Astrocyte (in vitro differentiated cells and primary cell): Measurements from ENCODE around the gene ATXN10. TPM values are rescaled to one million over a fixed set of nuclear protein-coding genes. Genes with fewer than 3 reads are reported as not detected.

Source experiments
- DNase-seq: peaks from one replicate; pipeline ENCODE4 v3.0.0-alpha.2; 2010; ENCODE audit warnings: low read depth
- FAIRE-seq: peaks from 2 replicates; lab custom pipeline; 2011; peaks lifted over from hg19 to GRCh38; lab: Jason Lieb, UNC
- H2AFZ ChIP-seq: 2 replicates; pipeline ENCODE4 v1.6.0; 2012; ENCODE audit warnings: low read depth, low read length, inconsistent platforms
- H3K27ac ChIP-seq: 2 replicates; pipeline ENCODE4 v1.5.1; 2011; ENCODE audit warnings: low read depth, low read length, inconsistent platforms
- H3K27me3 ChIP-seq: 2 replicates; pipeline ENCODE4 v1.6.0; 2011; ENCODE audit warnings: low read length, inconsistent platforms; ENCODE audit not compliant: insufficient read depth
- H3K36me3 ChIP-seq: 2 replicates; pipeline ENCODE4 v1.5.1; 2011; ENCODE audit warnings: low read length, inconsistent platforms; ENCODE audit not compliant: insufficient read depth
- H3K4me1 ChIP-seq: 2 replicates; pipeline ENCODE4 v1.5.1; 2011; ENCODE audit warnings: low read length, inconsistent platforms; ENCODE audit not compliant: insufficient read depth
- H3K4me2 ChIP-seq: 2 replicates; pipeline ENCODE4 v1.6.0; 2012; ENCODE audit warnings: low read length, inconsistent platforms
- H3K4me3 ChIP-seq: 2 replicates; pipeline ENCODE4 v1.5.1; 2011; ENCODE audit warnings: low read depth, mild to moderate bottlenecking, low read length, inconsistent platforms; ENCODE audit not compliant: insufficient read depth
- H3K79me2 ChIP-seq: 2 replicates; pipeline ENCODE4 v1.6.0; 2012; ENCODE audit warnings: mild to moderate bottlenecking, low read length, inconsistent platforms; ENCODE audit not compliant: insufficient read depth
- H3K9ac ChIP-seq: 2 replicates; pipeline ENCODE4 v1.6.0; 2012; ENCODE audit warnings: mild to moderate bottlenecking, low read length, inconsistent platforms
- H3K9me3 ChIP-seq: 2 replicates; pipeline ENCODE4 v1.5.1; 2012; ENCODE audit warnings: low read depth, mild to moderate bottlenecking, low read length, inconsistent platforms; ENCODE audit not compliant: insufficient read depth
- H4K20me1 ChIP-seq: 2 replicates; pipeline ENCODE4 v1.6.0; 2012; ENCODE audit warnings: low read length, inconsistent platforms; ENCODE audit not compliant: insufficient read depth
- H3K27ac Mint-ChIP-seq: one replicate; pipeline ENCODE4 v1.8.0; 2021; ENCODE audit warnings: mild to moderate bottlenecking, mixed read lengths; ENCODE audit not compliant: unreplicated experiment
- H3K27me3 Mint-ChIP-seq: one replicate; pipeline ENCODE4 v1.8.0; 2021; ENCODE audit warnings: low read depth, mixed read lengths; ENCODE audit not compliant: unreplicated experiment
- H3K36me3 Mint-ChIP-seq: one replicate; pipeline ENCODE4 v1.8.0; 2021; ENCODE audit warnings: low read depth, mixed read lengths; ENCODE audit not compliant: unreplicated experiment
- H3K4me1 Mint-ChIP-seq: one replicate; pipeline ENCODE4 v1.8.0; 2021; ENCODE audit warnings: low read depth, mixed read lengths; ENCODE audit not compliant: unreplicated experiment
- H3K4me3 Mint-ChIP-seq: one replicate; pipeline ENCODE4 v1.8.0; 2021; ENCODE audit warnings: mild to moderate bottlenecking, moderate library complexity, mixed read lengths; ENCODE audit not compliant: unreplicated experiment
- H3K9me3 Mint-ChIP-seq: one replicate; pipeline ENCODE4 v1.8.0; 2021; ENCODE audit warnings: mild to moderate bottlenecking, mixed read lengths; ENCODE audit not compliant: unreplicated experiment
- EZH2 ChIP-seq: IDR thresholded peaks from 2 replicates; pipeline ENCODE4 v1.6.1; 2012; ENCODE audit warnings: mild to moderate bottlenecking, low read length, inconsistent platforms; ENCODE audit not compliant: insufficient read depth
- total RNA-seq: library from RNA; stranded (reverse); gene quantifications from 2 replicates; pipeline ENCODE4 v1.2.1, GENCODE V29; 2021
- TF ChIP-seq, protein P1 (sequence below): IDR thresholded peaks from 2 replicates; pipeline ENCODE4 v1.5.1; 2011; ENCODE audit warnings: low read depth, mild to moderate bottlenecking, inconsistent platforms, low read length, moderate library complexity; ENCODE audit not compliant: insufficient read depth

The ATXN10 gene
- total RNA-seq, 1 donor from 2014 or later: 195 TPM

DNA sequence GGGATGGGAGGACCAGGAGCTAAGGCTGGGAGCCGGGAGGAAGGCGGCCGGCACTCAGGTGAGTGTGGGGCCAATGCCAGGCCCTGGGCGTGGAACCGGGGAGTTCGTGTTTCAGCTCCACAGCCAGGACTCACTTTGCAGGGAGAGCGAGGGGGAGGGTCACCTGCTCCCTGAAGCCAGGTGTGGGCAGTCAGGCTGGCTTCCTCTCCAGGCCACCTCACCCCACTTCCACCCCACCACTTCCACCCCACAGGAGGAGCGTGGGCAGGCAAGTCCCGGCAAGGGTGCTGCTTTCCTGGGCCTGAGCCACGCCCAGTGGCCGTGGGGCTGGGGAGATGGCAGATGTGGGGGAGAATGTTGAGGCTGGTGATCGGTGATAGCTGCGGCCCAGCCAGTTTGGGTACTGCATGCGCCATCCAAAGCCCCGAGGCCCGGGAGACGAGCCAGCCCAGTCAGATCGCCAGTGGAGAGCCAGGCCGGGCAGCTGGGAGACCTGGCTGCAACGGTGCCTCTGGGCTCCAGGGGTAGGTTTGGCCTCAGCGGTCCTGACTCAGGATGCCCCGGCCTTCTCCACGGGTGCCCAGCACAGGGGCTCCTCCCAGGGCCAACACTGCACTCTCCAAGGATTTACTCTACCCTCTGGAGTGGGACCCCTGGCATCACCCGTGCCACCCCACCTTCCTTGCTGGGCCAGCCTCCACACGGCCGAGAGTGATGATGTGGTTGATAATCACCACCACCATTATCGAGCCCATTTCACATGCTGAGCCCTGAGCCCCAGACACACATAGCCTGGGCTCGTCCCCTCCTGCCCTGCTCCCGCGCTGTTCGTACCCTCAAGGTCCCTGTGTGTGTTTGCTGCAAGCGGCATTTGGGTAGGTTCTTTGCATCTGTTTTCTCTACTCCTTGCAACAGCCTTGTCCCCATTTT is 211.5 kb downstream of the ATXN10 start:
- TF ChIP-seq, protein P1, sequence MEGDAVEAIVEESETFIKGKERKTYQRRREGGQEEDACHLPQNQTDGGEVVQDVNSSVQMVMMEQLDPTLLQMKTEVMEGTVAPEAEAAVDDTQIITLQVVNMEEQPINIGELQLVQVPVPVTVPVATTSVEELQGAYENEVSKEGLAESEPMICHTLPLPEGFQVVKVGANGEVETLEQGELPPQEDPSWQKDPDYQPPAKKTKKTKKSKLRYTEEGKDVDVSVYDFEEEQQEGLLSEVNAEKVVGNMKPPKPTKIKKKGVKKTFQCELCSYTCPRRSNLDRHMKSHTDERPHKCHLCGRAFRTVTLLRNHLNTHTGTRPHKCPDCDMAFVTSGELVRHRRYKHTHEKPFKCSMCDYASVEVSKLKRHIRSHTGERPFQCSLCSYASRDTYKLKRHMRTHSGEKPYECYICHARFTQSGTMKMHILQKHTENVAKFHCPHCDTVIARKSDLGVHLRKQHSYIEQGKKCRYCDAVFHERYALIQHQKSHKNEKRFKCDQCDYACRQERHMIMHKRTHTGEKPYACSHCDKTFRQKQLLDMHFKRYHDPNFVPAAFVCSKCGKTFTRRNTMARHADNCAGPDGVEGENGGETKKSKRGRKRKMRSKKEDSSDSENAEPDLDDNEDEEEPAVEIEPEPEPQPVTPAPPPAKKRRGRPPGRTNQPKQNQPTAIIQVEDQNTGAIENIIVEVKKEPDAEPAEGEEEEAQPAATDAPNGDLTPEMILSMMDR: no peak
- no peak for TF ChIP-seq EZH2
- peaks cover 12% of the 10 kb centered on the region for H3K4me1 ChIP-seq
- H3K4me3 Mint-ChIP-seq: no peak overlapping the region
- H3K9ac ChIP-seq: no peak overlapping the region
- no peaks in the 10 kb centered on the region for H3K36me3 Mint-ChIP-seq
- H3K4me3 ChIP-seq: no peak overlapping the region
- peaks cover 32% of the 10 kb centered on the region for H3K27me3 ChIP-seq
- no peak overlapping the region for H2AFZ ChIP-seq
- H3K4me2 ChIP-seq: no peak overlapping the region
- H4K20me1 ChIP-seq: peaks cover 3% of the 10 kb centered on the region
- H3K27me3 Mint-ChIP-seq: peaks cover 52% of the 10 kb centered on the region
- no peak overlapping the region for H3K27ac Mint-ChIP-seq
- no peaks in the 10 kb centered on the region for H3K9me3 ChIP-seq
- H3K9me3 Mint-ChIP-seq: no peaks in the 10 kb centered on the region
- DNase-seq (no peak), FAIRE-seq (no peak)
- H3K79me2 ChIP-seq: no peaks in the 10 kb centered on the region
- no peak overlapping the region for H3K27ac ChIP-seq
- no peaks in the 10 kb centered on the region for H3K36me3 ChIP-seq
- no peaks in the 10 kb centered on the region for H3K4me1 Mint-ChIP-seq

DNA sequence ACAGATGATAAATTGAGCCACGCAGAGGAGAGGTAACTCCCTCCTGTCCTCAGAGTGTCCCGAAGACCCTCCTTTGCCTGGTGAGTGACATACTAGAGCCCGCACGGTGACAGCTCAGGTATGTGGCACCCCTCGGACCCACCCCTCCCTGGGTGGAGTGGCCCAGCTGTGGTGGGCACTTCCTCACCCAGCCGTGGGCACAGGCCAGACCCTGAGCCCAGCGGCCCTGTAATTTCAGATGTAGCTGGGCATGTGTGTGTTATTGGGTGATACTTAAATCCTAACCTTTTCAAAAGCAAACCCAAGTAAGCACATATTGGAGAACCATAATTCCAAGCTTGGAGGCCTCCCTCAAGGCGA is 212.2 kb downstream of the ATXN10 start:
- Histone ChIP-seq H3K27me3 (peaks cover 26% of the 10 kb centered on the region), H2AFZ (no peak overlapping the region), H3K27ac (no peak overlapping the region), H3K9ac (no peak overlapping the region), H3K79me2 (no peaks in the 10 kb centered on the region), H3K36me3 (no peaks in the 10 kb centered on the region), H3K4me2 (no peak overlapping the region), H4K20me1 (peaks cover 3% of the 10 kb centered on the region), H3K9me3 (no peaks in the 10 kb centered on the region), H3K4me1 (peaks cover 12% of the 10 kb centered on the region), H3K4me3 (no peak overlapping the region)
- Mint-ChIP-seq H3K4me1 (no peaks in the 10 kb centered on the region), H3K9me3 (no peaks in the 10 kb centered on the region), H3K36me3 (no peaks in the 10 kb centered on the region), H3K27me3 (peaks cover 51% of the 10 kb centered on the region), H3K27ac (no peak overlapping the region), H3K4me3 (no peak overlapping the region)
- no peak for TF ChIP-seq EZH2
- TF ChIP-seq, protein P1: no peak
- FAIRE-seq: no peak
- no peak for DNase-seq
